Activated CD4-positive, alpha-beta memory T cell treated with anti-CD3 and anti-CD28 coated beads for 36 hours (primary cell): ENCODE measurements around the gene SCAF11. TPM values are rescaled to one million over a fixed set of nuclear protein-coding genes. Genes with fewer than 3 reads are reported as not detected.

Source experiments
- CTCF ChIA-PET: fragments of 350-600 bp; sonication (Branson Sonifier 250); formaldehyde crosslinking; loops from one replicate; lab custom pipeline; 2021; ENCODE audit warnings: antibody characterized with exemption, inconsistent platforms; lab: Charles Lee
- POLR2A ChIA-PET: fragments of 350-600 bp; sonication (Branson Sonifier 250); formaldehyde crosslinking; loops from one replicate; lab custom pipeline; 2021; ENCODE audit warnings: antibody characterized with exemption; lab: Charles Lee
- DNase-seq: peaks from one replicate; pipeline ENCODE4 v3.0.0-alpha.2; 2020
- H3K27ac Mint-ChIP-seq: one replicate; pipeline ENCODE4 v1.8.0; 2021; ENCODE audit warnings: mixed read lengths
- H3K27me3 Mint-ChIP-seq: one replicate; pipeline ENCODE4 v1.8.0; 2021; ENCODE audit warnings: mixed read lengths
- H3K36me3 Mint-ChIP-seq: one replicate; pipeline ENCODE4 v1.8.0; 2021; ENCODE audit warnings: mixed read lengths
- H3K4me1 Mint-ChIP-seq: one replicate; pipeline ENCODE4 v1.8.0; 2021; ENCODE audit warnings: low read depth, mixed read lengths
- H3K4me3 Mint-ChIP-seq: one replicate; pipeline ENCODE4 v1.8.0; 2021; ENCODE audit warnings: mild to moderate bottlenecking, mixed read lengths
- H3K9me3 Mint-ChIP-seq: one replicate; pipeline ENCODE4 v1.8.0; 2021; ENCODE audit warnings: mixed read lengths
- intact Hi-C: fragments of 100-400 bp; cut with micrococcal nuclease; formaldehyde crosslinking; loops from one replicate; pipeline ENCODE4 v1.15.1; 2023
- total RNA-seq, 2 experiments: library from RNA; stranded (reverse); gene quantifications; one replicate each; pipeline ENCODE4 v1.2.3, GENCODE V29; 2021

SCAF11 gene
- total RNA-seq, 2 experiments from 2014 or later = 114 to 116 TPM

DNA sequence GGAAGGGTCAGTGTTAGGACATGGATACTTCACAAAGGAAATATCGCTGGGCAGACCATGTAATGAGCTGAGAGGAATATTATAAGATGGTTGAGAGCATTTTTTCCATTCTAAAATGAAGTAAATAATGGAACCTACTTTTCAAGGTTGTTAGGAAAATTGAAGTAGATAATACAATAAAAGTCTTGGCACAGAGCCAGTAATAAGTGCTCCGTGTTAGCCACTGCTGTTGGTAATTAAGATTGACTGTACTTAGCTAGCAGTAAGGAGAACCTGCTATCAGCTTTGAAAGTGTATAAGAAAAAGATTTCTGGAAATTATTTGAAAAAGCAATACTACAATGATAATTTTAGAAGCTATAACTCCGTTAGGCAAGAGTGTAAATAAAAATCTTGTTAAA is 77.6 kb downstream of the SCAF11 start:
- Mint-ChIP-seq H3K27me3 (no peaks in the 10 kb centered on the region), H3K4me3 (no peak overlapping the region), H3K27ac (no peak overlapping the region), H3K36me3 (peaks cover 3% of the 10 kb centered on the region), H3K9me3 (no peaks in the 10 kb centered on the region), H3K4me1 (no peaks in the 10 kb centered on the region)
- CTCF ChIA-PET = no interaction called here
- POLR2A ChIA-PET = no interaction called here
- intact Hi-C loops = no loop called here
- no peak for DNase-seq

DNA sequence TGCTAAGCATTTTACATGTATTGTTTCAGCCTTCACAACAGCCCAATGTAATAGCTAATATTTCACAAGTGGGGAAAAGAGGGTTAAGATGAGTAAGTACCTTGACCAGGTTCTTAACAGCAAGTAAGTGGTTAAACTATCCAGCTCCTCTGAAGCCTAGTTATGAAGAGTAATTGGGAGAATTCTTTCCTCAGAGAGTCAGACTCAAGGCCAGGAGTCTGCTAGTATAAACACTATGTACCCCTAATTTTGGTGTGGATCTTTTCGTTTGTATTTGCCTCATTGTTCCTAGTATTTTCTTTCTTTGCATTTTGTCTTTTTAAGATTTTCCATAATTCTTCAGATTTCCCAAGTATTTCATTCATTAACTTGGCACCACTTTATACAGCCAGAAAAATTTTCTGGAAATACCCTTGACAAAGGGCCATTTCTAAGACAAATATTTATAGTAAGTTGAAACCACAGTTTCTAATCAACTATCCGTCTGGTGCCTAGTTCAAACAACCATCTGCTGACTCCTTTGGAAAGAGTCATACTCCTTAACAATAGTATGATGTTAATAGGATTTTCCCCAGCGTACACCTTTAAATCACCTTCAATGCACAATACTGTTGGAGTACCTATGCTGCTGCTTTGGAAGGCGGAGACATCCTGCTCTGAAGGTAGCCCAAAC is 81.2 kb downstream of the SCAF11 start:
- no peaks in the 10 kb centered on the region for H3K9me3 Mint-ChIP-seq
- no peak for DNase-seq
- intact Hi-C loops = no loop called here
- ChIA-PET CTCF (no interaction called here), POLR2A (no interaction called here)
- peaks cover 8% of the 10 kb centered on the region for H3K36me3 Mint-ChIP-seq
- no peak overlapping the region for H3K27ac Mint-ChIP-seq
- H3K4me3 Mint-ChIP-seq = no peak overlapping the region
- no peaks in the 10 kb centered on the region for H3K27me3 Mint-ChIP-seq
- H3K4me1 Mint-ChIP-seq = no peaks in the 10 kb centered on the region

DNA sequence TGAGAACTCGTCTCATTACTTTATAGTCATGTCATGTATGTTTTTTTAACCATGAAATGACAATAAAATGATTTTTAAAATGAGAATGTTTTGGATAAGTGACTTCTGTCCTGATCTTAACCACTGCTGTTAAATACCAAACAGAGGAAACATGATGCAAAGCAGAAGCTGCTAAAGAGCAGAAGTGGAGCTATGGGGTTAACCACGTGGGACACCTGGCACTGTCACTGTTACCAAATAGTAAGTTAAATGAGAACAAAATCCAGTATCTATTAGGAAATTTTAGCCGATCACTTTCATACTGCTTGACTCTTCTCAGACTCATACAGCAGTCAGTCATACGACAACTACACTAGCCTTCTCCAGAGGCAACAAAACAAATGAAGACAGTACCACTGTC is 82.4 kb downstream of the SCAF11 start:
- no peak for DNase-seq
- CTCF ChIA-PET = no interaction called here

DNA sequence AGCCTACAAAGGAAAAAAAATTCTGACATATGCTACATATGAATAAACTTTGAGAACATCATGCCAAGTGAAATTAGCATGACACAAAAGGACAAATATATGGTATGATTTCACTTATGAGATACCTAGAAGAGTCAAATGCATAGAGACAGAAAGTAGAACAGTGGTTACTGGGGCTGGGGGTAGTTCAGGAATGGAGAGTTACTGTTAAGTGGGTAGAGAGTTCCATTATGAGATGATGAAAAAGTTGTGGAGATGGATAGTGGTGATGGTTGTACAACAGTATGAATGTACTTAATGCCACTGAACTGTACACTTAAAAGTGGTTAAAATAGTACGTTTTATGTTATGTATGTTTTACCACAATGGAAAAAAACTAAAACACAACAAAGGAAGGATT is 92.3 kb downstream of the SCAF11 start:
- CTCF ChIA-PET = no interaction called here
- DNase-seq = no peak
- Mint-ChIP-seq H3K27me3 (no peaks in the 10 kb centered on the region), H3K36me3 (peaks cover 44% of the 10 kb centered on the region), H3K9me3 (no peaks in the 10 kb centered on the region), H3K4me1 (no peaks in the 10 kb centered on the region), H3K27ac (no peak overlapping the region), H3K4me3 (no peak overlapping the region)
- intact Hi-C loops = loop anchor here (10.0 kb wide), 1 partner anchor 353 kb away; no protein-coding TSS in a partner anchor
- POLR2A ChIA-PET = no interaction called here

More for the DNA sequence above, 82.4 kb downstream of the SCAF11 start:
- no peak overlapping the region for H3K4me3 Mint-ChIP-seq
- intact Hi-C loops = no loop called here
- peaks cover 8% of the 10 kb centered on the region for H3K36me3 Mint-ChIP-seq
- H3K27ac Mint-ChIP-seq = no peak overlapping the region
- POLR2A ChIA-PET = no interaction called here
- H3K9me3 Mint-ChIP-seq = no peaks in the 10 kb centered on the region
- H3K27me3 Mint-ChIP-seq = no peaks in the 10 kb centered on the region
- H3K4me1 Mint-ChIP-seq = no peaks in the 10 kb centered on the region

DNA sequence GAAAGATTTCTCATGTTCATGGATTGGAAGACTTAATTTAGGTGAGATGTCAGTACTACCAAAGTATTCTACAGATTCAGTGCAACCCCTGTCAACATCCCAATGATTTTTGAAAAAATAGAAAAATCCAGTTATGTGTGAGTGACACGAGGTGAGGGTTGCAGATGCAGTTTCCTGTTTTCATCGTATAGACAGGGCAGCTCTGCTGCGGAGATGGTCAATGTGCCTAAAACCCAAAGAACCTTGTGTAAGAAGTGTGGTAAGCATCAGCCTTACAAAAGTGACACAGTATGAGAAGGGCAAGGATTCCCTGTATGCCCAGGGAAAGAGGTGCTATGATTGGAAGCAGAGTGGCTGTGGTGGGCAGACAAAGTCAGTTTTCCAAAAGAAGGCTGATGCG is 94.4 kb downstream of the SCAF11 start:
- no peak for DNase-seq
- H3K9me3 Mint-ChIP-seq = no peaks in the 10 kb centered on the region
- intact Hi-C loops = loop anchor here (10.0 kb wide), 1 partner anchor 351 kb away; no protein-coding TSS in a partner anchor
- no peaks in the 10 kb centered on the region for H3K27me3 Mint-ChIP-seq
- H3K36me3 Mint-ChIP-seq = peaks cover 51% of the 10 kb centered on the region
- peaks cover 13% of the 10 kb centered on the region for H3K4me1 Mint-ChIP-seq
- no peak overlapping the region for H3K27ac Mint-ChIP-seq
- CTCF ChIA-PET = no interaction called here
- POLR2A ChIA-PET = no interaction called here
- no peak overlapping the region for H3K4me3 Mint-ChIP-seq

DNA sequence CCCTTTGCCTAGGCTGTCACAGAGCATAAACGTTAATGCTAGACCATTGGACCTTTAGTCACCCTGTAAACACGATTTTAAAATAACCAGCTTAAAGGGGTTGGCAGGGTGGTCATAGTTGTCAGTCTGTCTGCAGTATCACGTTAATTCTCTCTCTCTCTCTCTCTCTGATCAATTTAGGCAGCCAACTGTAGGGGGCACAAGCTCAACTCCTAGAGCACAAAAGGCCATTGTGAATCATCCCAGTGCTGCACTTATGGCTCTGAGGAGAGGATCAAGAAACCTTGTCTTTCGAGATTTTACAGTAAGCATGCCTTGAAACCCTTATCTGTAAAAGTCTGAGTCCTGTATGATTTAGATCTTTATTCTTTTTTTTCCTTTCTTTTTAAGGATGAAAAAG is 97.1 kb downstream of the SCAF11 start:
- CTCF ChIA-PET = interaction anchor here (1.0 to 1.4 kb wide), 2 partner anchors 90 to 349 kb away, joined by 3 to 5 read pairs; no protein-coding TSS in a partner anchor
- no peak for DNase-seq
- Mint-ChIP-seq H3K9me3 (no peaks in the 10 kb centered on the region), H3K4me1 (peaks cover 14% of the 10 kb centered on the region), H3K27ac (no peak overlapping the region), H3K4me3 (no peak overlapping the region), H3K36me3 (peaks cover 43% of the 10 kb centered on the region), H3K27me3 (no peaks in the 10 kb centered on the region)
- intact Hi-C loops = loop anchor here (10.0 kb wide), 1 partner anchor 348 kb away; no protein-coding TSS in a partner anchor
- POLR2A ChIA-PET = interaction anchor here (0.5 to 0.6 kb wide), 2 partner anchors 9 to 166 kb away, joined by 3 read pairs; no protein-coding TSS in a partner anchor

DNA sequence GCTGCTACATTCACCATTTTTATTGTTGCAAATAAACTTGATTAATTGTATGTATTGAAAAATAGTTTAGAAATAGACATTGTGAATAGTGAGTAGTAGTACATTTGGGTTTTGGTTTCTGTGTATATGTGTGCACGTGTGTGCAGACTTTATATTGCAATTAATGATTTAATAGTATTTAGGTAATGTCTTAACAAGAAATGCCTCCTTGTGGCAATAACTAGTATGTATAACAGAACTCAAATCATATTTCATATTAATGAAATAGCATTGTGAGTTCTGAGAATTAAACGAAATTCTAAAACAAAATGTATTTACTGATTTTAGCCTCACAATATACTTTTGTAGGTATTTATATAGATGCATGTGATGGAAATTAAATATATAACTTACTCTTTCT is 100.1 kb downstream of the SCAF11 start:
- intact Hi-C loops = loop anchor here (10.0 kb wide), 1 partner anchor 345 kb away; no protein-coding TSS in a partner anchor
- Mint-ChIP-seq H3K9me3 (peaks cover 12% of the 10 kb centered on the region), H3K36me3 (peaks cover 33% of the 10 kb centered on the region), H3K27ac (no peak overlapping the region), H3K27me3 (no peaks in the 10 kb centered on the region), H3K4me1 (peaks cover 14% of the 10 kb centered on the region), H3K4me3 (no peak overlapping the region)
- no peak for DNase-seq
- ChIA-PET CTCF (no interaction called here), POLR2A (no interaction called here)

DNA sequence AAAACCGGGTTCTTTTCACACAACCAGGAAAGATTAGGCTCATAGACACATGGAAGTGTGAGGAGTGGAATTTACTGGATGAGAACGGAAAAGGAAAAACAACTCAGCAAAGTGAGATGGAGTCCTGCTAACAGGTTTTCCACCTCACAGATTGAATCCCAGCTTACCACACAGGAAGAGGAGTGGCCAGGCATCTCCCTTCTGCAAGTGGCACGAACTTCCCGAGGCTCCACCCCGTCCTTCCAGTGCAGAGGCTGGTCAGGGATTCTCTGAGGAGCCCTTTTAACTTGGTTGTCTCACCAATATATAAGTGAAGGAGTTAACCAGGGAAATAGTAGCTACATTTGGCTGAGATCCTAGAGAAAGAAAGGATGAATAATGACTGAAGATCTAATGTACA is 102.8 kb downstream of the SCAF11 start:
- POLR2A ChIA-PET = no interaction called here
- Mint-ChIP-seq H3K4me3 (no peak overlapping the region), H3K27me3 (no peaks in the 10 kb centered on the region), H3K27ac (no peak overlapping the region), H3K36me3 (peaks cover 32% of the 10 kb centered on the region), H3K9me3 (peaks cover 17% of the 10 kb centered on the region), H3K4me1 (peaks cover 14% of the 10 kb centered on the region)
- no peak for DNase-seq
- intact Hi-C loops = no loop called here
- CTCF ChIA-PET = interaction anchor here (0.7 kb wide), 1 partner anchor 1654 kb away, joined by 3 read pairs; no protein-coding TSS in a partner anchor

DNA sequence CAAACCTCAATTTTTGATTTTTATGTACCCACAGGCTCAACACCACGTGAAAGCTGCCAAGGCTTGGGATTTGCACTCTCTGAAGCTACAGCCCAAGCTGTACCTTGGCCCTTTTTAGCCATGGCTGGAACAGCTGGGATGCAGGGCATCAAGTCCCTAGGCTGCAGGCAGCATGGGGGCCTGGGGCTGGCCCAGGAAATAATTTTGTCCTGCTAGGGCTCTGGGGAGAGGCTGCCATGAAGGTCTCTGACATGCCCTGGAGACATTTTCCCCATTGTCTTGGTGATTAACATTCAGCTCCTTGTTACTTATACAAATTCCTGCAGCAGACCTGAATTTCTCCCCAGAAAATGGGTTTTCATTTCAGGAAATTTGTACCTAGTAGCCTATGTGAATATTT is 103.7 kb downstream of the SCAF11 start:
- H3K27me3 Mint-ChIP-seq = no peaks in the 10 kb centered on the region
- no peak overlapping the region for H3K27ac Mint-ChIP-seq
- peaks cover 7% of the 10 kb centered on the region for H3K4me1 Mint-ChIP-seq
- H3K9me3 Mint-ChIP-seq = peaks cover 17% of the 10 kb centered on the region
- ChIA-PET CTCF (no interaction called here), POLR2A (no interaction called here)
- H3K4me3 Mint-ChIP-seq = no peak overlapping the region
- H3K36me3 Mint-ChIP-seq = peaks cover 35% of the 10 kb centered on the region
- DNase-seq = no peak
- intact Hi-C loops = no loop called here

DNA sequence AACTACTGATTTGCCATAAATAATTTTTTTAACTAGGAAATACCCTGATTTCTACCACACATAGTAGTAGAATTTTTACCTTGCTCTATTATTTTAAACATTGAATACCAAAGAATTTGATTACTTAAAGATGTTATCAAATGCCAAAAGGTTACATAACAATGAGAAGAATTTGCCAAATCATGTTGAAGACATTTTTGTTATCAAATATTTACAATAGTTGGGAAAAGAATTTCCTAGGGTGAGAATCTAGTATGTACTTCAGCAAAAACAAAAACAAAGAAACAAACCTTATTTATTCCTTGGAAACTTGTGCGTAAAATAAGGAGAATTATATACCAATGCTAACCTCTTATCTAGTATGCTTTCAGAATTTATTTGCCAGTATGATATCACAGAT is 107.2 kb downstream of the SCAF11 start:
- Mint-ChIP-seq H3K9me3 (peaks cover 17% of the 10 kb centered on the region), H3K4me1 (peaks cover 15% of the 10 kb centered on the region), H3K27ac (no peak overlapping the region), H3K4me3 (no peak overlapping the region), H3K36me3 (peaks cover 48% of the 10 kb centered on the region), H3K27me3 (no peaks in the 10 kb centered on the region)
- ChIA-PET POLR2A (no interaction called here), CTCF (no interaction called here)
- no peak for DNase-seq
- intact Hi-C loops = no loop called here

DNA sequence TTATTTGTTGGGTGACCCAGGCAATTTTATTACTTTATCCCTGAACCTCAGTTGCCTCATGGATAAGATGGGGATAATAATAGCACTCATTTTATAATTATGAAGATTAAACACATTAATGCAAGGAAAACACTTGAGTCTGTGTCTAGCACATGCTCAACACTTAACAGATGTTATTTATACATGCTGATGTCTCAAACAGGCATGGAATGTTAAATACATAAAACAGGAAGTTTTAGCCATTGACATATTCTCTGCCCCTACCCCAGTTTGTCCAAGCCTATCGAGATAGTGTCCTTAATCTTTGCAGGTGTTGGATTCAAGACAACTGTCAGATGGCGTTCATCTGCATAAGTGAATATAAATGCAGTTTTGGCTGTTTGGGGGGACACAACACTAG is 109.8 kb downstream of the SCAF11 start:
- Mint-ChIP-seq H3K4me3 (no peak overlapping the region), H3K4me1 (peaks cover 32% of the 10 kb centered on the region), H3K27ac (no peak overlapping the region), H3K9me3 (peaks cover 8% of the 10 kb centered on the region), H3K36me3 (peaks cover 49% of the 10 kb centered on the region), H3K27me3 (no peaks in the 10 kb centered on the region)
- CTCF ChIA-PET = no interaction called here
- POLR2A ChIA-PET = no interaction called here
- intact Hi-C loops = no loop called here
- DNase-seq = no peak

DNA sequence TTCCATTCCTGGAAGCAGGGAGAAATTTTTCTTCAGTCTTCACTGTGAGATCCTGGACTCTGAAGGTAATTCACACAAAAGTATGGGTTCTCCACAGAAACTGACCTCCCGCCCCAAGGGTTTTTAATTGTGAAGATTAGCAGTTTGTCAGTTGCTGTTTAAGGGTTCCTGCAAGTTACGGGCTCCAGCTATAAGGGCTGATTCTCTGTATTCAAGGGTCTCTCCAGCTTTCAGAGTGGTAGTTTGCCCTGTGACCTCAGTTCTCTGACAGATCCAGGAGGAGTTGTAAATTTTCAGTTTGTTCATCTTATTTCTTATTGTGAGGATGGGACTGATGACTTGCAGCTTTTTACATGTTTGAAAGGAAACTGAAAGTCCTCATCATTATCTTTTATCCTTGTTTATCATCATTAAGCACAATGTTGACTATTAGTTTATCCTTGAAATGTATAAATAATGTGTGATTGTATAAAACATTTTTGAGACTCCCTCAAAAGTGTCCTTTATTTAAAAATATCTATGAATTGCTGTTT is 110.9 kb downstream of the SCAF11 start:
- H3K9me3 Mint-ChIP-seq = peaks cover under 1% of the 10 kb centered on the region
- H3K27me3 Mint-ChIP-seq = no peaks in the 10 kb centered on the region
- intact Hi-C loops = no loop called here
- H3K4me1 Mint-ChIP-seq = peaks cover 32% of the 10 kb centered on the region
- DNase-seq = no peak
- peak overlapping the region; percentile 65 for H3K27ac Mint-ChIP-seq
- CTCF ChIA-PET = interaction anchor here (0.6 kb wide), 1 partner anchor 38 kb away, joined by 3 read pairs; no protein-coding TSS in a partner anchor
- H3K36me3 Mint-ChIP-seq = peaks cover 50% of the 10 kb centered on the region
- H3K4me3 Mint-ChIP-seq = peak overlapping the region; percentile 7
- POLR2A ChIA-PET = no interaction called here
